ENCODE results near the gene MAGEB5. TPM values are rescaled to one million over a fixed set of nuclear protein-coding genes. Genes with fewer than 3 reads are reported as not detected.
"Not testable (repeated sequence)": the region's sequence is repeated elsewhere in the genome, so short reads cannot be mapped to it uniquely, and the experiment has no call there.

The MAGEB5 gene, protein sequence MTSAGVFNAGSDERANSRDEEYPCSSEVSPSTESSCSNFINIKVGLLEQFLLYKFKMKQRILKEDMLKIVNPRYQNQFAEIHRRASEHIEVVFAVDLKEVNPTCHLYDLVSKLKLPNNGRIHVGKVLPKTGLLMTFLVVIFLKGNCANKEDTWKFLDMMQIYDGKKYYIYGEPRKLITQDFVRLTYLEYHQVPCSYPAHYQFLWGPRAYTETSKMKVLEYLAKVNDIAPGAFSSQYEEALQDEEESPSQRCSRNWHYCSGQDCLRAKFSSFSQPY
- total RNA-seq = not detected

GRCh38 chrX:26215869-26216268 lies at the start of gene MAGEB5:
MAGEB5 (plus strand) TSS chrX:26216169; CDS start chrX:26217302, 1,133 bp downstream.
- ChIA-PET CTCF (no interaction called here), POLR2A (no interaction called here)

DNA sequence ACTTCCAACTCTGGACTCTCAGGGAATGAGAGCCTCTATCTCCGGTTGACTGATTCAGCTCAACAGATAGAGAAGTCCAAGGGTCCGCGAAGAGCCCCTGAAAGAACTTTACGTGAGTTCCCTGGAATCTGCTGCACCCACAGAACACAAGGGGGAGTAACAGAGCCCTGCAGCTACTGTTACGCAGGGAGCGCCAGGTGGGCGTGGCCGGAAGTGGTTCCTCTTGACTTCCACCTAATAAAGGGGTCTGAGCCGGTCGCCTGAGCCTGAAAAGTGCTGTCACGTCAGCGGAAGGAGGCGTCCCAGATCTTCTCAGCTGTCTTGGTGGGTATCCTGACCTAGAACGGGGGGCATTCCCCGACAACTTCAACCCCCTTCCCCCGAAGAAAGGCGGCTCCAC lies 23.8 kb upstream of the MAGEB5 start, which contains the start of gene MAGEB6:
TSS of gene MAGEB6 (plus strand) at position 237 of the 400 bp plus-strand sequence. CDS start 1,407 bp downstream, outside the sequence.
- ChIA-PET CTCF (no interaction called here), POLR2A (no interaction called here)

GRCh38 chrX:26203561-26203960 lies 12.4 kb upstream of the MAGEB5 start:
- CTCF ChIA-PET = no interaction called here
- POLR2A ChIA-PET = no interaction called here

GRCh38 chrX:26204717-26205116 lies 11.3 kb upstream of the MAGEB5 start:
- POLR2A ChIA-PET, CTCF ChIA-PET: not testable (repeated sequence)

- CTCF ChIA-PET = no interaction called here
- POLR2A ChIA-PET = no interaction called here
Measured at GRCh38 chrX:26208012-26208411, 8.0 kb upstream of the MAGEB5 start.

- POLR2A ChIA-PET = no interaction called here
- CTCF ChIA-PET = no interaction called here
Measured at GRCh38 chrX:26219351-26219750, 3.4 kb downstream of the MAGEB5 start.

DNA sequence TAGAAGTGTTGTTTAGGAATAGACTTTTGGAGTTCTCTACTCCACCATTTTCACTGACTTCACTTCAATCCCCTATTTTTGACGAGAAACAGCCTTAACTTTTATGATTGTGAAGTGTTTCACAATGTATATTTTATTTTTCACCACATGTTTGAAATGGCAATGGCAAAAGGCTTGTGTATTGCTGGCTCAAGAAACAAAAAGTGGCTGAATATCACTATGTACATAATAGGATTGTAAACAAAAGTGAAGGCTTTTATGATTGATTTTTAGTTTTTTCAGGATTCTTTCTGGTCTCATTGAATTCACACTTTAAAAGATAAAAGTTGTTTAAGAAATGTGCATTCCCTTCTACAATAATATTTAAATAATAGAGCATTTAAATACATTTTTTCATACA lies 18.2 kb downstream of the MAGEB5 start:
- CTCF ChIA-PET = no interaction called here
- POLR2A ChIA-PET = no interaction called here

- ChIA-PET POLR2A (no interaction called here), CTCF (no interaction called here)
Measured at GRCh38 chrX:26253526-26253925, 37.6 kb downstream of the MAGEB5 start.

DNA sequence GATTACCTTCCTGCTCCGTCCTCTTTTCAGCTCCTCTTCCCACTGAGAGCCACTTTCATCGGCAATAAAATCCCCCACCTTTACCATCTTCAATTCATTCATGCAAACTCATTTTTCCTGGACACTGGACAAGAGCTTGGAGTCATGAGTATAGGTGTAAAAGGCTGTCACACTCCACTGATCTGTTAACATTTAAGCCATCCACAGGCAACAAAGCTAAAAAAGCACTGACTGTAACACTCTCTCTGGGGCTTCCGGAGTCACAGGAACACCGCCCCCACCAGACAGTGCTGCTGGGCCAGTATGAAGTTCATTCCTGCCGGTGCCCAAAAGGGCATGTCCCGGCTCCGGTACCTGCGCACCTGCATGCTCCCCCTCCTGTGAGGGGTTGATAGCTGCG lies 38.5 kb downstream of the MAGEB5 start:
- ChIA-PET POLR2A (no interaction called here), CTCF (no interaction called here)

DNA sequence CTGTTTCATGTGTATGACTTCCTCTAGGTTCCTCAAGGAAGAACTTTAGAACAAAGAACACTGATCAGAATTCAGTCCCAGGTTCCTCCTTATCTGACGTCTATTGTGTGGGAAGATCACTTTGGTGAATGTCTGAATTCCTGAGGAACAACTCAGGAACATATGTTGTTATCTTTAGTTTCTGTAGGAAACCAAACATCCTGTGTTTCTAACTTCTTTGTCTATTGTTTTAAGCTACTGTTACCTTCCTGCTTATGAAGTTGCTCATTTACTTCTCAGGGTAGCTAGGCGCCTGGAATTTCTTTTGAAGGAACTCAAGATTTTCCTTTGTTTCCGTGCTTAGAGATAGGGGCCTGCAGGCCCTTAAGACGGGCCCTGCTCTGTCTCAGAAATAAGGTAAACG lies 46.2 kb downstream of the MAGEB5 start:
- CTCF ChIA-PET = no interaction called here

More for the DNA sequence above, 46.2 kb downstream of the MAGEB5 start:
- POLR2A ChIA-PET = no interaction called here

Other genes with a start within 250 kb of the MAGEB5 start
- not detected for gene MAGEB18, start 77.8 kb upstream of the MAGEB5 start, total RNA-seq
- not detected for gene MAGEB6B, start 55.6 kb upstream of the MAGEB5 start, total RNA-seq
- gene MAGEB6, start 23.7 kb upstream of the MAGEB5 start, total RNA-seq = not detected